ENCODE data around the gene OSGIN1.

DNA sequence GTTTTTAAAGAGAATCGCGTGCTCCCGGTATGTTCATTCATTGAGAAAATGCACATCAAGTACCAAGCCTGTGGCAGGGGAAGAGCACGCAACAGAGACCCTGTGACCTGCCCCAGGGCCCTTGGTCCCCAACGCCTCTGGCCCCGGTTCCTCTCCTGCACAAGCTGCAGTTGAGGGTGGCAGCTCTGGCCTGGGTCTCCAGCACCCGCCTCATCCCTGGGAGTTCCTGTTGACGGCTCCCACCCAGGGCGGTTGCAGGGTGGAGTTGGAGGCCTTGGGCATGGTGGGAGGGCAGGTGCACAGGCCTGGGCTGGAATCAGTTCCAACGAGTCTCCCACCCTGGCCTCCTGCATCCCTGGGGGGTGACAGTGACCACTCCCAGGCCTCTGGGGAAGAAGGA, 20.0 kb downstream of the OSGIN1 start:
- TF ChIP-seq POLR2A (IDR thresholded peaks at IDR 0.05; ENCODE audit: low read length) (no peak), GATA1 (IDR thresholded peaks at IDR 0.05; ENCODE audit: low read depth, low read length) (no peak)

Data from erythroblast (primary cell).